Upper lobe of right lung (tissue), 1 donor: Measurements from ENCODE around the gene UBE2E1. TPM values are rescaled to one million over a fixed set of nuclear protein-coding genes. Genes with fewer than 3 reads are reported as not detected.

Experiments
- ATAC-seq: fragments of 200-7000 bp; cut with Tn5 transposase; one replicate; pipeline ENCODE4 v1.9.1; 2020; ENCODE audit warnings: mild to moderate bottlenecking, moderate library complexity
- DNase-seq: peaks from one replicate; pipeline ENCODE4 v3.0.0-alpha.2; 2020
- H3K27ac ChIP-seq: fragments of 200-600 bp; one replicate; pipeline ENCODE4 v1.8.0; 2022
- H3K27me3 ChIP-seq: fragments of 200-600 bp; one replicate; pipeline ENCODE4 v1.8.0; 2022; ENCODE audit warnings: mild to moderate bottlenecking
- H3K36me3 ChIP-seq: fragments of 200-600 bp; one replicate; pipeline ENCODE4 v1.8.0; 2022
- H3K4me1 ChIP-seq: fragments of 200-600 bp; one replicate; pipeline ENCODE4 v1.8.0; 2022
- H3K4me3 ChIP-seq: fragments of 200-600 bp; one replicate; pipeline ENCODE4 v1.8.0; 2022; ENCODE audit warnings: mild to moderate bottlenecking
- H3K9me3 ChIP-seq: fragments of 200-600 bp; one replicate; pipeline ENCODE4 v1.8.0; 2022
- intact Hi-C: fragments of 100-400 bp; cut with DNase I; formaldehyde crosslinking; loops from one replicate; pipeline ENCODE4 v1.11.0; 2022
- total RNA-seq: library from RNA; stranded (reverse); fragmentation: NEBNext Ultra II Directional; extraction: Animal tissue kit (Norgen Biotek cat#: 25700); gene quantifications from one replicate; pipeline ENCODE4 v1.2.1, GENCODE V29; 2021
- TF ChIP-seq, protein P1 (sequence below): fragments of 200-600 bp; IDR thresholded peaks from one replicate; pipeline ENCODE4 v1.8.0; 2022; ENCODE audit warnings: antibody characterized with exemption
- donor health status: DM: no; HTN: yes; CAD: no; lungs with severe emphysema.

Gene UBE2E1
- total RNA-seq, 1 donor from 2014 or later: 89.8 TPM

DNA sequence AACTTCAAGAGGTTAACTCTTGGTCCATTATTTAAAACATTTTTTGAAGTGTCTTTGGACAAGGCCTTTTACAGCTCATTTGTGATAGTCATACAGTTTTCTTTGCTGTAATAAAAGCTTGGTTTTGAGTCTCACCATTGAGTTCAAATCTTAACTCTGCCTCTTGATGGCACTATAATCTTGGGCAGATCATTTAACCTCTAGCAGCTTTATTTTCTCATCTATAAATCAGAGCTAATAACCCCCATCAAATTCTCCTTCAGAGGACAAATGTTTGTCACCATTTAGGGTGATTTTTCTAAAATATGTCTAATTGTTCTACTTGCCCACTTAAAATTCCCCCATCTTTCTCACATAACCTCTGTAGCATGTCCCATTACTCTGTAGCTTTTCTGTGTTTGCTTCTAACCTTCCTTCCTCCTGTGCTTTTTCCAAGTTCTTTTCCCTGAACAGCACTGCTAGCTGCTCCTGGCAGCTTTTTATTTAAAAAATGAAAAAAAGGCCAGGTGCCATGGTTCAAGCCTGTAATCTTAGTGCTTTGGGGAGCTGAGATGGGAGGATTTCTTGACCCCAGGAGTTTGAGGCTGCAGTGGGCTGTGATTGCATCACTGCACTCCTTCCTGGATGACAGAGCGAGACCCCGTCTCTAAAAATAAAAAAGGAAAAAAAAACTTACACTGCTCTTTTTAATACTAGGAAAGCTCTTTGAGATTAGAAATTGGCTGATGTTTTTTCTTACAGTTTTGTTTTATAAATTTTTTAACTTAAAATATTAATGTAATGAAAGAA, 28.5 kb downstream of the UBE2E1 start:
- no peaks in the 10 kb centered on the region for H3K9me3 ChIP-seq
- H3K4me1 ChIP-seq: peaks cover 23% of the 10 kb centered on the region
- H3K27me3 ChIP-seq: no peaks in the 10 kb centered on the region
- no peak for DNase-seq
- no peak overlapping the region for H3K4me3 ChIP-seq
- no peak overlapping the region for H3K27ac ChIP-seq
- intact Hi-C loops: no loop called here
- TF ChIP-seq, protein P1, sequence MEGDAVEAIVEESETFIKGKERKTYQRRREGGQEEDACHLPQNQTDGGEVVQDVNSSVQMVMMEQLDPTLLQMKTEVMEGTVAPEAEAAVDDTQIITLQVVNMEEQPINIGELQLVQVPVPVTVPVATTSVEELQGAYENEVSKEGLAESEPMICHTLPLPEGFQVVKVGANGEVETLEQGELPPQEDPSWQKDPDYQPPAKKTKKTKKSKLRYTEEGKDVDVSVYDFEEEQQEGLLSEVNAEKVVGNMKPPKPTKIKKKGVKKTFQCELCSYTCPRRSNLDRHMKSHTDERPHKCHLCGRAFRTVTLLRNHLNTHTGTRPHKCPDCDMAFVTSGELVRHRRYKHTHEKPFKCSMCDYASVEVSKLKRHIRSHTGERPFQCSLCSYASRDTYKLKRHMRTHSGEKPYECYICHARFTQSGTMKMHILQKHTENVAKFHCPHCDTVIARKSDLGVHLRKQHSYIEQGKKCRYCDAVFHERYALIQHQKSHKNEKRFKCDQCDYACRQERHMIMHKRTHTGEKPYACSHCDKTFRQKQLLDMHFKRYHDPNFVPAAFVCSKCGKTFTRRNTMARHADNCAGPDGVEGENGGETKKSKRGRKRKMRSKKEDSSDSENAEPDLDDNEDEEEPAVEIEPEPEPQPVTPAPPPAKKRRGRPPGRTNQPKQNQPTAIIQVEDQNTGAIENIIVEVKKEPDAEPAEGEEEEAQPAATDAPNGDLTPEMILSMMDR: peak; percentile 17
- H3K36me3 ChIP-seq: no peaks in the 10 kb centered on the region
- ATAC-seq: no peak

DNA sequence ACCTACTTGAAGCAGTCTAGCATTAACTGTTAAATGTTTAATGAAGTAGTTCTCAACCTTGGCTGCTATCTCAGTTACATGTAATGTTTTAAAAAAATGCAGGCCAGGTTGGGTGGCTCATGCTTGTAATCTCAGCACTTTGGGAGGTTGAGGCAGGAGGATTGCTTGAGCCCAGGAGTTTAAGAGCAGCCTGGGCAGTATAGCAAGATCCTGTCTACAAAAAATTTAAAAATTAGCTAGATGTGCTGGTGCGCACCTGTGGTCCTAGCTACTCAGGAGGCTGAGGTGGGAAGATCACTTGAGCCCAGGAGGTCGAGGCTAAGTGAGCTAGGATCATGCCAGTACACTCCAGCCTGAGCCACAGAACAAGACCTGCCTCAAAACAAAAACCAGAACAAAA, 29.3 kb downstream of the UBE2E1 start:
- ATAC-seq: no peak

DNA sequence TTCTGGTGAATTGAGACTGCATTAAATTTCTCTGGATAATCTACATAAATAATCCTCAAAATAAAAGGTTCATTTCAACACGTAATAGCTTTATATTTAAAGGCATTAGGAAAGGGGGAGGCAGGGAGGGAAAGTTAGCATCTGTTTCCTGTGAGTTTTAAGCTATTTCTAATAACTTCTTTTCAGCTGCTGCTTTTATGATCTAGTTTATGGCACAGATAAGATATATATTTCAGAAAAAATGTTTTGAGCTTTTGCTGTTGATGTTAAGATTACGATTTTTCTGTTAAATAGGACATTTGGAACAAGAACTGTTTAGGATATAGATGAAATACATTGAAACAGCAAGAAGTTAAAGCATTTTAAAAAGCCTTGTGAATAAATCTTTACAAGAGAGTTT, 30.0 kb downstream of the UBE2E1 start:
- intact Hi-C loops: no loop called here
- H3K9me3 ChIP-seq: no peaks in the 10 kb centered on the region

More for the DNA sequence above, 29.3 kb downstream of the UBE2E1 start:
- H3K4me1 ChIP-seq: peaks cover 27% of the 10 kb centered on the region
- H3K36me3 ChIP-seq: no peaks in the 10 kb centered on the region
- DNase-seq: no peak
- H3K27me3 ChIP-seq: no peaks in the 10 kb centered on the region
- H3K4me3 ChIP-seq: no peak overlapping the region
- intact Hi-C loops: no loop called here
- no peak overlapping the region for H3K27ac ChIP-seq
- H3K9me3 ChIP-seq: no peaks in the 10 kb centered on the region
- TF ChIP-seq, protein P1: no peak

DNA sequence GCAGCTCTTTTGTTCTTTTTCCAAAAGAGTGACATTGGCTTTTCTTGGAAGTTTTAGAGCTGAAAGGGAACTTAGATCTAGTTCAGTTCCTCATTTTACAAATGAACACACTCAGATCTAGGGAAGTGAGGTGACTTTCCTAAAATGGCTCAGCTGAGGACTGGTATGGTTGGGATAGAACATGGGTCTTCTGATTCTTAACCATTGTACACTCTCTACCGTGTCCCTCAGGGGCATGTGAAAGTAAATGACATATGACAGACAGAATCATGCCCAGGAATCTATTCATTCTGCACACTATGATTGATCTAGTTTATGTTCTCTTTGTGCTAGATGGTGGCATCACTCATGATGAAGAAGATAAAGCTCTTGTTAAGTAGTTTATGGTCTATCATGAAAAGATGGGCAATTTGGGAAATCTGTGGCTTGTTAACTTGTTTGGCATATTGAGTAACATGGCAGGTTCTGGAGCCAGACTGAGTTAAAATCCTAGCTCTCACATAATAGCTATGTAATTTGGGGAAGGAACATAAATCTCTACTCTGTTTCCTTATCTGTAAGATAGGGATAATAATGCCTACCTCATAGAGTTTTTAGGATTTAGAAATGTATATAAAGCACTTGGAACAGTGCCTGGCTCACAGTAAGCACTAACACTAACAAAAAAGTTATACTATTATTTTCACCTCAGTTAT, 30.9 kb downstream of the UBE2E1 start:
- Histone ChIP-seq H3K9me3 (no peaks in the 10 kb centered on the region), H3K27me3 (no peaks in the 10 kb centered on the region), H3K4me3 (no peak overlapping the region), H3K27ac (no peak overlapping the region), H3K36me3 (no peaks in the 10 kb centered on the region), H3K4me1 (peaks cover 38% of the 10 kb centered on the region)
- ATAC-seq: peak; percentile 64
- intact Hi-C loops: no loop called here
- TF ChIP-seq, protein P1: no peak
- no peak for DNase-seq

More for the DNA sequence above, 30.0 kb downstream of the UBE2E1 start:
- DNase-seq: no peak
- TF ChIP-seq, protein P1: no peak
- no peaks in the 10 kb centered on the region for H3K27me3 ChIP-seq
- no peak for ATAC-seq
- no peak overlapping the region for H3K27ac ChIP-seq
- H3K4me3 ChIP-seq: no peak overlapping the region
- H3K4me1 ChIP-seq: peaks cover 34% of the 10 kb centered on the region
- no peaks in the 10 kb centered on the region for H3K36me3 ChIP-seq

DNA sequence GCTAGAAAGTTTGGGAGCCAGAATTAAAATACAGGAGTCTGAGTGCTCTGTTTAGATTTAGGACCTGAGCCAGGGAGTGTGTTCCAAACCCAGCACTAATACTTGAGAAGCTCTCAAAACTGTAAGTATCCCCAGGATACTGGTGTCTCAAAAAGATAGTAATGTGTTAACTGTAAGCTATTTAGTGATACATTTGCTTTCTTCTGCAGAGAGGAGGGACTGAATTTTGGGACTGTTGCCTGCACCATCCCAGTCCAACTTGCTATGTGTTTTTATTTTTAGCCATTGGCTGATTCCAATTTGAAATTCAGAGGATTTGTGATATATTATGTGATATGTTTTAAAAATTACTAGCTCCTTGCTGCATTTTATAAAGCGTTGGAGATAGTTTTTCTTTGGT, 31.5 kb downstream of the UBE2E1 start:
- H3K27me3 ChIP-seq: no peaks in the 10 kb centered on the region
- ATAC-seq (no peak), DNase-seq (no peak)
- peaks cover 38% of the 10 kb centered on the region for H3K4me1 ChIP-seq
- intact Hi-C loops: no loop called here
- H3K9me3 ChIP-seq: no peaks in the 10 kb centered on the region
- no peak overlapping the region for H3K27ac ChIP-seq
- TF ChIP-seq, protein P1: no peak
- H3K4me3 ChIP-seq: no peak overlapping the region
- no peaks in the 10 kb centered on the region for H3K36me3 ChIP-seq
